Measurements from ENCODE around the gene PLXDC1.

The PLXDC1 gene

DNA sequence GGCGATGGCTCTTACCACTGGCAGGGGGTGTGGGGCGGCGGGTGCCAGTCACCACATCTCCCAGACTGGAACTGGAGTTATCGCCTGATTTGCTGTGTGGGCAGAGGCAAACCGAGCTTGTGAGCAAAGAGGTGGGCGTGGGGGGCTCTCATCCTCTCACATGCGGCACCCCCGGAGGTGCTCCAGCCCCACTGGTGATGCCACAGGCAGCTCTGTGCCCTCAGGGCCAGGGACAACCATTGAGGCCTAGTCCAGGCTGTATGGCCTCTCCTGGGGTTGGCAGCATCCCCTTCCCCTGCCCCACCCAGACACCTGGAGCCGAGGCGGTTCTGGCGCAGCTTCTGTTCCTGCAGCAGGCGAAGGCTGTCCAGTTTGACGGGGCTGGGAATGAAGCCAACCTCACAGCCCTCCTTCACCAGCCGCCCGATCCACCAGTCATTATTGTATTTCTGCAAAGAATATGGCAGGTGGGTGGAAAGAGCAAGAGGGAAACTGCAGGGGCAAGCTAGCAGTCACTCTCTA lies 35.1 kb upstream of the PLXDC1 start:
- POLR2A ChIA-PET, result interaction anchor here (0.6 kb wide), 1 partner anchor 13 kb away, joined by 3 read pairs; the partner anchor contains the start of gene RPL19
- no peak for DNase-seq (ENCODE audit: extremely low spot score)
- TF ChIP-seq CTCF (IDR thresholded peaks at IDR 0.05; ENCODE audit: control extremely low read depth, extremely low read depth, low read depth, missing control alignments), result no peak
- CTCF ChIA-PET, result interaction anchor here (0.8 to 3.4 kb wide), 4 partner anchors 12 to 524 kb away, joined by 3 to 19 read pairs (median 3); no protein-coding TSS in a partner anchor

DNA sequence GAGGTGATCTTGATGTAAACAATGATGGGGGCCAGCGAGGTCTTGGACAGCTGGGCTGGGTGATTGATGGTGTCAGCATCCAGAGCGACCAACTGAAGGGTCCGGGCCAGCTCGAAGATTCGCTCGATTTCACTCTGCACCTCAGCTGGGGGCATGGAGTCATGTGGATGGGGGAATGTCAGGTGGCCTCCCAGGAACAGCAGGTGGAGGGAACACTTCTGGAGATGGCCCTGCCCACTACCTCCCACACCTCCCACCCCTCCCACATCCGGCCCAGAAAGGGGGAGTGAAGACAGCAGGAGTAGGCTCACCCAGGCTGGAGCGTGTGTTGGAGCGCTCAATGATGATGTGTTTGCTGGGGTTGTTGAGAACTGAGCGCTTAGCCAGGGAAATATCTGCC lies 32.3 kb upstream of the PLXDC1 start:
- POLR2A ChIA-PET, result no interaction called here
- CTCF ChIA-PET, result interaction anchor here (1.0 to 1.6 kb wide), 4 partner anchors 8 to 31 kb away, joined by 4 to 17 read pairs (median 4); no protein-coding TSS in a partner anchor
- no peak for DNase-seq (ENCODE audit: extremely low spot score)
- TF ChIP-seq CTCF (IDR thresholded peaks at IDR 0.05; ENCODE audit: control extremely low read depth, extremely low read depth, low read depth, missing control alignments), result no peak

- POLR2A ChIA-PET, result no interaction called here
- no peak for DNase-seq (ENCODE audit: extremely low spot score)
- no peak for TF ChIP-seq CTCF (IDR thresholded peaks at IDR 0.05; ENCODE audit: control extremely low read depth, extremely low read depth, low read depth, missing control alignments)
- CTCF ChIA-PET, result interaction anchor here (1.0 to 1.6 kb wide), 4 partner anchors 9 to 30 kb away, joined by 4 to 17 read pairs (median 4); no protein-coding TSS in a partner anchor
Measured at GRCh38 chr17:39183045-39183444, 31.6 kb upstream of the PLXDC1 start.

GRCh38 chr17:39181303-39181702 lies 29.9 kb upstream of the PLXDC1 start:
- ChIA-PET CTCF (interaction anchor here (1.5 to 1.9 kb wide), 2 partner anchors 12 to 17 kb away, joined by 5 to 7 read pairs; no protein-coding TSS in a partner anchor), POLR2A (no interaction called here)
- no peak for DNase-seq (ENCODE audit: extremely low spot score)
- no peak for TF ChIP-seq CTCF (IDR thresholded peaks at IDR 0.05; ENCODE audit: control extremely low read depth, extremely low read depth, low read depth, missing control alignments)

DNA sequence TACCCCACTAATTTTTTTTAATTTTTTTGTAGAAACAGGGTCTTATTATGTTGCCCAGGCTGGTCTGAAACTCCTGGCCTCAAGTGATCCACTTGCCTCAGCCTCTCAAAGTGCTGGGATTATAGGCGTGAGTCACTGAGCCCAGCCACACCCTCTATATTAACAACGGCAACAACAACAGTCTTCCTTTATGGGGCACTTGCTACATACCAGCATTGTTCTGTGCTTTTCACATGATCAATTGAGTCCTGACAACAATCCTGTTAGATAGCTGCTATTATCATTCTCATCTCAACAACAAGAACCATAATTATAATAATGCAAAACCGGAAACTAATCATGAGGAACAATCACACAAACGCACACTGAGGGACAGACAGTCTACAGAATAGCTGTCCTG lies 27.1 kb upstream of the PLXDC1 start:
- CTCF ChIA-PET, result interaction anchor here (1.5 to 6.0 kb wide), 3 partner anchors 13 to 195 kb away, joined by 3 to 107 read pairs (median 13); partner anchors contain the start of gene ARL5C
- POLR2A ChIA-PET, result no interaction called here
- TF ChIP-seq CTCF (IDR thresholded peaks at IDR 0.05; ENCODE audit: control extremely low read depth, extremely low read depth, low read depth, missing control alignments), result no peak
- no peak for DNase-seq (ENCODE audit: extremely low spot score)

GRCh38 chr17:39177256-39177655 lies 25.8 kb upstream of the PLXDC1 start:
- TF ChIP-seq CTCF (IDR thresholded peaks at IDR 0.05; ENCODE audit: control extremely low read depth, extremely low read depth, low read depth, missing control alignments), result no peak
- no peak for DNase-seq (ENCODE audit: extremely low spot score)
- ChIA-PET CTCF (interaction anchor here (1.7 to 6.0 kb wide), 2 partner anchors 12 to 23 kb away, joined by 5 to 107 read pairs; partner anchors contain the start of gene ARL5C), POLR2A (no interaction called here)

All from GM10248 (cell line).